ENCODE results near the gene FYN. TPM values are rescaled to one million over a fixed set of nuclear protein-coding genes. Genes with fewer than 3 reads are reported as not detected.
"Not testable (repeated sequence)": the region's sequence is repeated elsewhere in the genome, so short reads cannot be mapped to it uniquely, and the experiment has no call there.

The FYN gene
- total and polyA plus RNA-seq, 2 donors from 2014 or later, result 34.5 to 52.4 TPM

DNA sequence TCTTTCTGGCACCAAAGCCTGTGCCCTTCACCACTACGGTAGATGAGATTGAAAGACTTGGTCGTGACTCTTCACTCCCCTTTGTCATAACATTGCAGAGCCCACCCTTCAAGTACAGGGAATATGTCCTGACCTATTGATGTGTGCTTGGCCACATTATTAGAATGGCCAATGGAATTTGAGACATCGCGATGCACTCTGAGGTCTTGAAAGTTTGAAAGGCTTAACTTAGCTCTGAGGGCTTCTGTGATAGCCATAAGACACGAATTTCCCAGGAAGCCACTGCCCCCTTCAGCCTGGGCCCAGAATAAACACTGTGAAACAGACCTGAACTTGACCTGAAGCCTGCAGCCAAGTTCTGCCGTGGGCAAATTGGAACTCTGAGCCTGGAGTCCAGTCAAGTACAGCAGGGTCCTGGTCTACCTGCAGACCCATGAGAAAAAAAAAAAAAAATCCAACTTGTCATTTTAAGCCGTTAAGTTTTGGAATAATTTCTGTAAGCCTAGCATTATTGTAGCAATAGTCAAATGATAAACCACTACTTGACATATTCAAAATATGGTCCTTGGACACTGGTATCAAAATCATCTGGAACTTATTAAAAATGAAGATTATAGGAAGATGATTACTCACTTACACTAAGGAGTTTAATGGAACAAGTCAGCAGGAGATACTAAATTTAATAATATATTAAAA is 230.6 kb downstream of the FYN start:
- DNase-seq, result peak in 4 of 5 donors; percentile 62 to 77 (median 68)
- FAIRE-seq, result no peak

DNA sequence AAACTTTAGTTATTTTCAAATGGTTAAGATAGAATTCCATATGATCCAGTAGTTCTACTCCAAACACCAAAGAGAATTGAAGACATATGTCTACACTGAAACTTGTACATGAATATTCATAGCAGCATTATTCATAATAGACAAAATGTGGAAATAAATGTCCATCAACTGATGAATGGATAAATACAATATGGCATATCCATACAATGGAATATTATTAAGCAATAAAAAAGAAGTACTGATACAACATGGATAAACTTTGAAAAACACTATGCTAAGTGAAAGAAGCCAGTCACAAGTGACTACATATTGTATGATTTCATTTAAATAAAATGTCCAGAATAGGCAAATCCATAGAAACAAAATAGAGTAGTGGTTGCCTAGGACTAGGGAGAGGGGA is 234.0 kb downstream of the FYN start:
- FAIRE-seq, result no peak

More for the DNA sequence above, 230.6 kb downstream of the FYN start:
- Histone ChIP-seq H3K9ac (ENCODE audit: low read length in 3 of 3) (peak overlapping the region in 1 of 3 donors; percentile 16), H3K4me1 (ENCODE audit: control insufficient read depth in 2 of 3, insufficient read depth in 2 of 3, low read depth in 1 of 3, low read length in 3 of 3) (peaks cover 0 to 2% (median 0%) of the 10 kb centered on the region in 3 donors), H3K4me3 (ENCODE audit: low read length in 3 of 3) (peak overlapping the region in 1 of 3 donors; percentile 52), H3K9me3 (ENCODE audit: control insufficient read depth in 2 of 3, insufficient read depth in 1 of 3, low read length in 3 of 3) (no peaks in the 10 kb centered on the region), H3K27ac (ENCODE audit: low read depth in 2 of 2, low read length in 2 of 2) (no peak overlapping the region), H3K27me3 (ENCODE audit: control insufficient read depth, insufficient read depth, low read length) (no peaks in the 10 kb centered on the region), H3K36me3 (ENCODE audit: control insufficient read depth in 2 of 3, insufficient read depth in 3 of 3, low read length in 3 of 3) (no peaks in the 10 kb centered on the region)
- intact Hi-C loops (cut with DNase I), result no loop called here
- TF ChIP-seq, protein P1, sequence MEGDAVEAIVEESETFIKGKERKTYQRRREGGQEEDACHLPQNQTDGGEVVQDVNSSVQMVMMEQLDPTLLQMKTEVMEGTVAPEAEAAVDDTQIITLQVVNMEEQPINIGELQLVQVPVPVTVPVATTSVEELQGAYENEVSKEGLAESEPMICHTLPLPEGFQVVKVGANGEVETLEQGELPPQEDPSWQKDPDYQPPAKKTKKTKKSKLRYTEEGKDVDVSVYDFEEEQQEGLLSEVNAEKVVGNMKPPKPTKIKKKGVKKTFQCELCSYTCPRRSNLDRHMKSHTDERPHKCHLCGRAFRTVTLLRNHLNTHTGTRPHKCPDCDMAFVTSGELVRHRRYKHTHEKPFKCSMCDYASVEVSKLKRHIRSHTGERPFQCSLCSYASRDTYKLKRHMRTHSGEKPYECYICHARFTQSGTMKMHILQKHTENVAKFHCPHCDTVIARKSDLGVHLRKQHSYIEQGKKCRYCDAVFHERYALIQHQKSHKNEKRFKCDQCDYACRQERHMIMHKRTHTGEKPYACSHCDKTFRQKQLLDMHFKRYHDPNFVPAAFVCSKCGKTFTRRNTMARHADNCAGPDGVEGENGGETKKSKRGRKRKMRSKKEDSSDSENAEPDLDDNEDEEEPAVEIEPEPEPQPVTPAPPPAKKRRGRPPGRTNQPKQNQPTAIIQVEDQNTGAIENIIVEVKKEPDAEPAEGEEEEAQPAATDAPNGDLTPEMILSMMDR (IDR thresholded peaks at IDR 0.05; ENCODE audit: borderline replicate concordance, extremely low read depth, insufficient read depth), result peak; percentile 76

DNA sequence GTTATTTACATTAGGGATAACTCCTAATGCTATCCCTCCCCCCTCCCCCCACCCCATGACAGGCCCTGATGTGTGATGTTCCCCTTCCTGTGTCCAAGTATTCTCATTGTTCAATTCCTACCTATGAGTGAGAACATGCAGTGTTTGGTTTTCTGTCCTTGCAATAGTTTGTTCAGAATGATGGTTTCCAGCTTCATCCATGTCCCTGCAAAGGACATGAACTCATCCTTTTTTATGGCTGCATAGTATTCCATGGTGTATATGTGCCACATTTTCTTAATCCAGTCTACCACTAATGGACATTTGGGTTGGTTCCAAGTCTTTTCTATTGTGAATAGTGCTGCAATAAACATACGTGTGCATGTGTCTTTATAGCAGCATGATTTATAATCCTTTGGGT is 238.3 kb downstream of the FYN start:
- H3K27me3 ChIP-seq (ENCODE audit: control insufficient read depth, insufficient read depth, low read length); DNase-seq; H3K4me3 ChIP-seq (ENCODE audit: low read length in 3 of 3); H3K9ac ChIP-seq (ENCODE audit: low read length in 3 of 3); H3K9me3 ChIP-seq (ENCODE audit: control insufficient read depth in 2 of 3, insufficient read depth in 1 of 3, low read length in 3 of 3); intact Hi-C loops (cut with DNase I); H3K4me1 ChIP-seq (ENCODE audit: control insufficient read depth in 2 of 3, insufficient read depth in 2 of 3, low read depth in 1 of 3, low read length in 3 of 3); H3K36me3 ChIP-seq (ENCODE audit: control insufficient read depth in 2 of 3, insufficient read depth in 3 of 3, low read length in 3 of 3); H3K27ac ChIP-seq (ENCODE audit: low read depth in 2 of 2, low read length in 2 of 2); FAIRE-seq: not testable (repeated sequence)

More for the DNA sequence above, 234.0 kb downstream of the FYN start:
- no peaks in the 10 kb centered on the region for H3K9me3 ChIP-seq (ENCODE audit: control insufficient read depth in 2 of 3, insufficient read depth in 1 of 3, low read length in 3 of 3)
- no peak for DNase-seq
- H3K4me3 ChIP-seq (ENCODE audit: low read length in 3 of 3), result no peak overlapping the region
- H3K4me1 ChIP-seq (ENCODE audit: control insufficient read depth in 2 of 3, insufficient read depth in 2 of 3, low read depth in 1 of 3, low read length in 3 of 3), result peaks cover 0 to 2% (median 0%) of the 10 kb centered on the region in 3 donors
- no peak overlapping the region for H3K9ac ChIP-seq (ENCODE audit: low read length in 3 of 3)
- intact Hi-C loops (cut with DNase I), result no loop called here
- TF ChIP-seq, protein P1 (IDR thresholded peaks at IDR 0.05; ENCODE audit: borderline replicate concordance, extremely low read depth, insufficient read depth), result no peak
- no peaks in the 10 kb centered on the region for H3K27me3 ChIP-seq (ENCODE audit: control insufficient read depth, insufficient read depth, low read length)
- H3K27ac ChIP-seq (ENCODE audit: low read depth in 2 of 2, low read length in 2 of 2), result no peak overlapping the region
- no peaks in the 10 kb centered on the region for H3K36me3 ChIP-seq (ENCODE audit: control insufficient read depth in 2 of 3, insufficient read depth in 3 of 3, low read length in 3 of 3)

DNA sequence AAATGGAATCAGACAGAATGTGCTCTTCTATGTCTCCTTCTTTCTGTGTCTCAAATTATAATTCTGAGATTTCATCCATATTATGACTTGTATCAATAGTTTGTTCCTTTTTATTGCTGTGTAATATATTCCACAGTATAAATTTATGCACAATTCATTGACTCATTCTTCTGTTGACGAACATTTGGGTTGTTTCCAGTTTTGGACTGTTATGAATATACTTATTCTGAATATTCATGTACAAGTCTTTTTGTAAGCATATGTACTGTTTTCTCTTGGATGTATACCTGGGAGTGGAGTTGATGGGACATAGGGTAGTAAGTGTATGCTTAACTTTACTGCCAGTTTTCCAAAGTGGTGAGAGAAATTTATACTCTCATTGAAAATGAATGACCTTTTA is 239.4 kb downstream of the FYN start:
- H3K27me3 ChIP-seq (ENCODE audit: control insufficient read depth, insufficient read depth, low read length), result no peaks in the 10 kb centered on the region
- no peak overlapping the region for H3K9ac ChIP-seq (ENCODE audit: low read length in 3 of 3)
- peaks cover 0 to 4% (median 0%) of the 10 kb centered on the region in 3 donors for H3K9me3 ChIP-seq (ENCODE audit: control insufficient read depth in 2 of 3, insufficient read depth in 1 of 3, low read length in 3 of 3)
- H3K4me3 ChIP-seq (ENCODE audit: low read length in 3 of 3), result no peak overlapping the region
- H3K27ac ChIP-seq (ENCODE audit: low read depth in 2 of 2, low read length in 2 of 2), result no peak overlapping the region
- FAIRE-seq (no peak), DNase-seq (no peak)
- no peaks in the 10 kb centered on the region for H3K36me3 ChIP-seq (ENCODE audit: control insufficient read depth in 2 of 3, insufficient read depth in 3 of 3, low read length in 3 of 3)
- TF ChIP-seq, protein P1 (IDR thresholded peaks at IDR 0.05; ENCODE audit: borderline replicate concordance, extremely low read depth, insufficient read depth), result no peak
- intact Hi-C loops (cut with DNase I), result no loop called here
- H3K4me1 ChIP-seq (ENCODE audit: control insufficient read depth in 2 of 3, insufficient read depth in 2 of 3, low read depth in 1 of 3, low read length in 3 of 3), result no peaks in the 10 kb centered on the region
